Stimulated activated CD8-positive, alpha-beta memory T cell treated with anti-CD3 and anti-CD28 coated beads, Interleukin-4, amount 100 ng/mL, for 1 hour (primary cell): ENCODE data around the gene DNLZ.
"Not testable (repeated sequence)": the region's sequence is repeated elsewhere in the genome, so short reads cannot be mapped to it uniquely, and the experiment has no call there.

Source experiments
- DNase-seq, 2 donors: peaks; one replicate each; pipeline ENCODE4 v3.0.0-alpha.2; 2020; ENCODE audit warnings: low read depth in 2 of 2, low spot score in 1 of 2

Gene DNLZ

GRCh38 chr9:136361047-136361753 is 2.3 kb downstream of the DNLZ start:
- no peak for DNase-seq

DNA sequence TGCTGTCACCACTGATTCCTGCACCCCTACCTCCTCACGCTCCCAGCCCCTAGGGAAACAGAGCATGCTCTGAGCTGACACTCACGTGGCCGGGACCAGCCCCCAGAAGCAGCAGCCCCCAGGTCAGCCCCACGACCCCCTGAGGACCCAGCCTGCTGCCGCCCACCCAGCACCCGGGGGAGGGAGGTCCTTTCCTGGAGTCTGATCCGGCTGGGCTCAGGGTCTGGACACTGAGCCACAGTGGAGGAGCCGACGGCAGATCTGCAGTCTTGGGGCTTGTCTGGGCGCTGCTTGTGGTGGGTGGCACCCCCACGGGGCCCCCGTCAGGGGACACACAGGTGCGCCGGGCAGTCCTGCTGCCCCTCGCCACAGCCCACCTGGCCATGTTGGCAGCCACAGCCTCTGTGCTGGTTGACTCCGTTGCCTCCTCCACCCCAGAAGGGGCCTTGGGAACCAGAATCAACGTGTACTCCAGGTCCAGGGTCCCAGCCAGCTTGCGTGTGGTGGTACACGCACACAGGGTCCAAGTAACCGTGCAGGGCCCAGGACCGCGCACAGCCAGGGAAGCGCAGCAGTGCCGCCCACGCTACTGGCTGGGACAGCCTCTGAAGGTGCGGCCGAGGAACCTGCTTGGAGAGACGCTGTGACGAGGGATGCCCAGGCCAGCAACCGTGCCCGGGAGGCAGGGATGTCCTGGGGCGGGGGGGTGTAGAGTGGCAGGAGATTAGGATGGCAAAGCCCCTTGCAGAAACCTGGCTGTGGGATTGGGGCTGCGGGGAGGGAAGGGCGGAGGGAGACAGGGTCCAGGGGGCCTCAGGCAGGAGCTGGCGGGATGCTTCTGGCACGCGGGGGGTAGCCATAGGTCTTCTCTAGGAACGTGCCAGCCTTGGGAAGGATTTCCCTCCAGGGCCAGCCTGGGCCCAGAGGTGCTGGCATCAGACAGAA is 3.5 kb downstream of the DNLZ start:
- DNase-seq: no peak

GRCh38 chr9:136358888-136359287 is 4.7 kb downstream of the DNLZ start:
- DNase-seq: no peak

DNA sequence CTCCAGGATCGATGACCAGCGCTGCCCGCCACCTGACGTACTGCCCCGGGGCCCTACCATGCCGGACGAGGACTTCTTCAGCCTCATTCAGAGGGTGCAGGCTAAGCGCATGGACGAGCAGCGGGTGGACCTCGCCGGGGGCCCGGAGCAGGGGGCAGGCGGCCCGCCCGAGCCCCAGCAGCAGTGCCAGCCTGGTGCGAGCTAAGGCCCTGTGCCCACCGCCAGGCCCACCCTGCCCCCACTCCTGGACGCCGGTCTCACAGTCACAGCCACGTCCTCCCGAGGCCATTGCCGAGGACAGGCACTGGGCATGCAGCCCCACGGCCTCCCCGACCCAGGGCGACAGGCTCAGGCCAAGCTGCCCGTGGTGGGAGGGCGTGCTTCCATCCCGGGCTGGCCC is 5.5 kb downstream of the DNLZ start:
- no peak for DNase-seq

GRCh38 chr9:136357202-136357725 is 6.3 kb downstream of the DNLZ start:
- DNase-seq: no peak

DNA sequence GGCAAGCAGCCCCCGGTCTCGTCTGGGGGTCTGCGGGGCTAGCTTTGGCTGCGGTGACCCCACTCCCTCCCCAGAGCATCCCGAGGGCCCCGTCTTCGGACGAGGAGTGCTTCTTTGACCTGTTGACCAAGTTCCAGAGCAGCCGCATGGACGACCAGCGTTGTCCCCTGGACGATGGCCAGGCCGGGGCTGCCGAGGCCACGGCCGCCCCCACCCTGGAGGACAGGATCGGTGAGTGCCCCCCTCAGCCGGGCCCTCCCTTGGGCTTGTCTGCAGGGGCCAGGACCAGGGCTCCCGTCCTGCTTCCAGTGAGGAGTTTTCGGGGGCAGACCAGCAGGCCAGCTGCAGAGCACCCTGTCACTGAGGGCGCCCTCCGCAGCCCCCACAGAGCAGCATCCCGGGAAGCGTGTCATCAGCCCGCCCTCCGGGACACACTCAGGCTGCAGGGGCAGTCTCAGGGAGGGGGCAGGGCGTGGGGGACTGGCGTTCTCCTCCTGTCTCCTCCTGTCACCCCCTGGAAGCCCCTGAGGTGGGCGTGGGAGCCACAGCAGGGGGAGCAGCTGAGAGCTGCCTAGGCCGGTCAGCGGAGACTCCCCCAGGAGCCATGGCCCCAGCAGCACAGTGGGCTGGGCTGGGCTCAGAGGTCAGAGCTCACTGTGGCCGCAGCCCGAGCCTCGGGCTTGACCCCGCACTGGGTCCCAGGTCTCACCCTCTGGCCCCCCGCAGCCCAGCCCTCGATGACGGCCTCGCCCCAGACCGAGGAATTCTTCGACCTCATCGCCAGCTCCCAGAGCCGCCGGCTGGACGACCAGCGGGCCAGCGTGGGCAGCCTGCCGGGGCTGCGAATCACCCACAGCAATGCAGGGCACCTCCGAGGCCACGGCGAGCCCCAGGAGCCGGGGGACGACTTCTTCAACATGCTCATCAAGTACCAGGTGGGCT is 7.7 kb downstream of the DNLZ start:
- DNase-seq: no peak

- DNase-seq: no peak
These were observed 8.9 kb downstream of the DNLZ start for GRCh38 chr9:136354592-136355085.

GRCh38 chr9:136353757-136354488 is 9.6 kb downstream of the DNLZ start:
- no peak for DNase-seq

- no peak for DNase-seq
These were observed 10.5 kb downstream of the DNLZ start for GRCh38 chr9:136353088-136353487.

GRCh38 chr9:136352682-136353081 is 10.9 kb downstream of the DNLZ start:
- DNase-seq: no peak

DNA sequence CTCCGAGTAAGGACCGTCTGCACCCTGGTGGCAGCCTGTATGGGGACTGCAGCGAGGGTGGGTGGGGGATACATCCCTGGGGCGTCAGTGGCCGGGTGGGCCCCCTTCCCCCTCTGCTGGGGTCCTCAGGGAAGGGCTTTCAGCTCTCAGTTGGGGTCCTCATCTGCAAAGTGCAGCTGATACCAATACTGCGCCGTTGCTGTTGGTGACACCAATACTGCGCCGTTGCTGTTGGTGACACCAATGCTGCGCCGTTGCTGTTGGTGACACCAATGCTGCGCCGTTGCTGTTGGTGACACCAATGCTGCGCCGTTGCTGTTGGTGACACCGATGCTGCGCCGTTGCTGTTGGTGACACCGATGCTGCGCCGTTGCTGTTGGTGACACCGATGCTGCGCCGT is 11.7 kb downstream of the DNLZ start:
- DNase-seq: not testable (repeated sequence)

- DNase-seq: no peak
These were observed 12.2 kb downstream of the DNLZ start for GRCh38 chr9:136351252-136351800.

- no peak for DNase-seq
These were observed 14.0 kb downstream of the DNLZ start for GRCh38 chr9:136349546-136349945.

DNA sequence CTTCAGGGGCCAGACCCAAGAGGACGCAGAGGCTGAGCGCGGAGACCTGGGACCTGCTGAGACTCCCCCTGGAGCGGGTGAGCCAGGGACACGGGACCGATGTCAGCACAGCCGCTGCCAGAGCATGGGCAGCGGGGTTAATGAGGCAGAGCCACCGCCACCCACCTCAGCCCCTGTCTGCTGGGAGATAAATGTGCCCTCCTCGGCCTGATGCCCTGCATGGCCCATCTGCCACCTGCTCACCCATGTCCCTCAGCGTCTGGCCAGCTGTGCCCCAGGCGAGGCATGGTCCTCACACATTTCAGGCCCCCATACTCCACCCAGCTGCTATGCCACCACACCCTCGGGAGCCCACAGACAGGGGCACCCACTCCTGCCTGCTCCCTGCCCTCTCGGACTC is 14.9 kb downstream of the DNLZ start:
- DNase-seq: no peak

- DNase-seq: no peak
These were observed 15.9 kb downstream of the DNLZ start for GRCh38 chr9:136347472-136348256.

DNA sequence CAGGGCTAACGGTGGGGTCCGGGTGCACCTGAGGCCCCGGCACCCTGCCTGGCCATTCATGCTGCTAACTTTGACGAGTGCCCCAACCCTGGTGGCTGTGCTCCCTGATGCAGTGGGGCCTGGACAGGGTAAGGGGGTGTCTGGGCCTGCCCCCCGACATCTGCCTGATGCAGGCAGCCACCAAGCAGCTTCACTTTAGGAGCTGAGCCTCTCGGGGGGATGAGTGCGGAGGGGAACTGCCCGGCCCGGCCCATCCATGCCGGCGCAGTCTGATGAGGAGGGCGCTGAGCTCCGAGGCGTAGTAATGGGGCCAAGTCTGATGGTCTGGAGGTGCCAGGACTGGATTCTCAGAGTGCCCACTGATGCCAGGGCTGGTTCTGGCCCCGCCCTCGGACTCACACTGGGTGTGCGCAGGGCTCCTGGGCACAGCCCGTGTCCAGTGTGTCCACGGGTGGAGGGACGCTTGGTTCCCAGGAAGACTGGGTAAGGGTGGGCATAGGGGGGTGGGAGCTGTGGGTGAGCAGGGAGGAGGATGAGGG is 16.5 kb downstream of the DNLZ start:
- no peak for DNase-seq

DNA sequence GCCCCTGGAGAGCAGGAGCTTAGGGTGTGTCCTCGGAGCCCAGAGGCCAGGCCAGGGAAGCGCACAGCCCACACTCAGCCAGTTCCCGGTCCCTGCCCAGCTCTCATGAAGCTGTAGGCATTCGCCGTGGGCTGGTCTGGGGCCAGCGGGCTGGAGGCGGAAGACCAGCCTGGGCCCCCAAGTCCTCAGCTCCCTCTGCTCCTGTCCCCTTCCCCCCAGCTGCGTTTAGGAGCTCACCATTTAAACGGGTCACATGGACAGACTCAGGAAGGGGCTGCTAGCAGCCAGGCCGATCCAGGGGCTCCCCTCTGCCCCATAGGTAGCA is 17.4 kb downstream of the DNLZ start:
- no peak for DNase-seq

- no peak for DNase-seq
These were observed 18.0 kb downstream of the DNLZ start for GRCh38 chr9:136345281-136346156.
